ENCODE measurements around the gene SNX7. TPM values are rescaled to one million over a fixed set of nuclear protein-coding genes. Genes with fewer than 3 reads are reported as not detected.

The SNX7 gene
- polyA plus RNA-seq, 1 donor from 2014 or later: 0.13 TPM

GRCh38 chr1:98675282-98675681 is 13.8 kb downstream of the SNX7 start:
- Mint-ChIP-seq H3K27ac (no peak overlapping the region), H3K4me3 (no peak overlapping the region), H3K4me1 (no peaks in the 10 kb centered on the region), H3K27me3 (no peaks in the 10 kb centered on the region), H3K36me3 (peaks cover 4% of the 10 kb centered on the region), H3K9me3 (no peaks in the 10 kb centered on the region)

GRCh38 chr1:98677288-98677687 is 15.8 kb downstream of the SNX7 start:
- Mint-ChIP-seq H3K36me3 (peaks cover 4% of the 10 kb centered on the region), H3K4me1 (no peaks in the 10 kb centered on the region), H3K27me3 (no peaks in the 10 kb centered on the region), H3K4me3 (no peak overlapping the region), H3K9me3 (peaks cover 0 to 4% (median 0%) of the 10 kb centered on the region in 3 donors), H3K27ac (no peak overlapping the region)

- Mint-ChIP-seq H3K36me3 (no peaks in the 10 kb centered on the region), H3K27ac (no peak overlapping the region), H3K4me3 (no peak overlapping the region), H3K27me3 (no peaks in the 10 kb centered on the region), H3K9me3 (peaks cover 0 to 4% (median 2%) of the 10 kb centered on the region in 3 donors), H3K4me1 (no peaks in the 10 kb centered on the region)
These were observed 20.3 kb downstream of the SNX7 start for GRCh38 chr1:98681812-98682211.

- Mint-ChIP-seq H3K36me3 (no peaks in the 10 kb centered on the region), H3K4me3 (no peak overlapping the region), H3K27ac (no peak overlapping the region), H3K4me1 (no peaks in the 10 kb centered on the region), H3K9me3 (peaks cover 0 to 2% (median 0%) of the 10 kb centered on the region in 3 donors), H3K27me3 (no peaks in the 10 kb centered on the region)
These were observed 26.7 kb downstream of the SNX7 start for GRCh38 chr1:98688110-98688739.

- H3K4me1 Mint-ChIP-seq: no peaks in the 10 kb centered on the region
- H3K9me3 Mint-ChIP-seq: no peaks in the 10 kb centered on the region
- no peak overlapping the region for H3K4me3 Mint-ChIP-seq
- H3K27ac Mint-ChIP-seq: no peak overlapping the region
- H3K36me3 Mint-ChIP-seq: no peaks in the 10 kb centered on the region
- H3K27me3 Mint-ChIP-seq: no peaks in the 10 kb centered on the region
These were observed 29.1 kb downstream of the SNX7 start for GRCh38 chr1:98690576-98690975.

- Mint-ChIP-seq H3K4me3 (no peak overlapping the region), H3K27ac (no peak overlapping the region), H3K27me3 (no peaks in the 10 kb centered on the region), H3K4me1 (no peaks in the 10 kb centered on the region), H3K9me3 (no peaks in the 10 kb centered on the region), H3K36me3 (no peaks in the 10 kb centered on the region)
These were observed 31.0 kb downstream of the SNX7 start for GRCh38 chr1:98692482-98692881.

- Mint-ChIP-seq H3K4me1 (no peaks in the 10 kb centered on the region), H3K27ac (no peak overlapping the region)
These were observed 31.9 kb downstream of the SNX7 start for GRCh38 chr1:98693385-98693784.

GRCh38 chr1:98696077-98696476 is 34.6 kb downstream of the SNX7 start:
- Mint-ChIP-seq H3K27me3 (no peaks in the 10 kb centered on the region), H3K9me3 (no peaks in the 10 kb centered on the region), H3K27ac (no peak overlapping the region), H3K4me3 (no peak overlapping the region), H3K4me1 (no peaks in the 10 kb centered on the region), H3K36me3 (no peaks in the 10 kb centered on the region)

More at GRCh38 chr1:98693385-98693784, 31.9 kb downstream of the SNX7 start:
- no peak overlapping the region for H3K4me3 Mint-ChIP-seq
- no peaks in the 10 kb centered on the region for H3K9me3 Mint-ChIP-seq
- no peaks in the 10 kb centered on the region for H3K36me3 Mint-ChIP-seq
- H3K27me3 Mint-ChIP-seq: no peaks in the 10 kb centered on the region

GRCh38 chr1:98697781-98698180 is 36.3 kb downstream of the SNX7 start:
- Mint-ChIP-seq H3K27me3 (no peaks in the 10 kb centered on the region), H3K27ac (no peak overlapping the region), H3K9me3 (no peaks in the 10 kb centered on the region), H3K36me3 (no peaks in the 10 kb centered on the region), H3K4me1 (no peaks in the 10 kb centered on the region), H3K4me3 (no peak overlapping the region)

GRCh38 chr1:98698625-98699024 is 37.1 kb downstream of the SNX7 start:
- no peak overlapping the region for H3K27ac Mint-ChIP-seq
- no peak overlapping the region for H3K4me3 Mint-ChIP-seq
- no peaks in the 10 kb centered on the region for H3K36me3 Mint-ChIP-seq
- no peaks in the 10 kb centered on the region for H3K9me3 Mint-ChIP-seq
- no peaks in the 10 kb centered on the region for H3K27me3 Mint-ChIP-seq
- no peaks in the 10 kb centered on the region for H3K4me1 Mint-ChIP-seq

GRCh38 chr1:98700228-98700627 is 38.7 kb downstream of the SNX7 start:
- no peaks in the 10 kb centered on the region for H3K27me3 Mint-ChIP-seq
- no peaks in the 10 kb centered on the region for H3K36me3 Mint-ChIP-seq
- H3K4me1 Mint-ChIP-seq: no peaks in the 10 kb centered on the region
- H3K27ac Mint-ChIP-seq: no peak overlapping the region
- H3K4me3 Mint-ChIP-seq: no peak overlapping the region
- H3K9me3 Mint-ChIP-seq: no peaks in the 10 kb centered on the region

GRCh38 chr1:98702976-98703375 is 41.5 kb downstream of the SNX7 start:
- Mint-ChIP-seq H3K27me3 (no peaks in the 10 kb centered on the region), H3K36me3 (no peaks in the 10 kb centered on the region), H3K27ac (no peak overlapping the region), H3K4me1 (no peaks in the 10 kb centered on the region), H3K4me3 (no peak overlapping the region), H3K9me3 (no peaks in the 10 kb centered on the region)

GRCh38 chr1:98704474-98704873 is 43.0 kb downstream of the SNX7 start:
- H3K4me1 Mint-ChIP-seq: no peaks in the 10 kb centered on the region
- H3K4me3 Mint-ChIP-seq: no peak overlapping the region
- no peaks in the 10 kb centered on the region for H3K27me3 Mint-ChIP-seq
- H3K27ac Mint-ChIP-seq: no peak overlapping the region
- no peaks in the 10 kb centered on the region for H3K36me3 Mint-ChIP-seq
- H3K9me3 Mint-ChIP-seq: no peaks in the 10 kb centered on the region

- Mint-ChIP-seq H3K4me1 (no peaks in the 10 kb centered on the region), H3K36me3 (no peaks in the 10 kb centered on the region), H3K27me3 (no peaks in the 10 kb centered on the region), H3K9me3 (no peaks in the 10 kb centered on the region), H3K4me3 (no peak overlapping the region), H3K27ac (no peak overlapping the region)
These were observed 43.5 kb downstream of the SNX7 start for GRCh38 chr1:98704971-98705370.

- H3K4me3 Mint-ChIP-seq: no peak overlapping the region
- no peaks in the 10 kb centered on the region for H3K9me3 Mint-ChIP-seq
These were observed 44.1 kb downstream of the SNX7 start for GRCh38 chr1:98705591-98705990.

GRCh38 chr1:98706173-98706843 is 44.8 kb downstream of the SNX7 start:
- peak overlapping the region in 1 of 3 donors; percentile 21 for H3K27ac Mint-ChIP-seq
- H3K4me1 Mint-ChIP-seq: no peaks in the 10 kb centered on the region
- no peak overlapping the region for H3K4me3 Mint-ChIP-seq
- no peaks in the 10 kb centered on the region for H3K27me3 Mint-ChIP-seq
- no peaks in the 10 kb centered on the region for H3K36me3 Mint-ChIP-seq
- no peaks in the 10 kb centered on the region for H3K9me3 Mint-ChIP-seq

More at GRCh38 chr1:98705591-98705990, 44.1 kb downstream of the SNX7 start:
- Mint-ChIP-seq H3K36me3 (no peaks in the 10 kb centered on the region), H3K4me1 (no peaks in the 10 kb centered on the region), H3K27me3 (no peaks in the 10 kb centered on the region), H3K27ac (no peak overlapping the region)
